Stimulated activated naive CD8-positive, alpha-beta T cell treated with anti-CD3 and anti-CD28 coated beads, Interleukin-15, amount 100 ng/mL, for 72 hours (primary cell): ENCODE data around the gene ZNF362.

Experiments
- ATAC-seq: fragments of 150-1000 bp; cut with Tn5 transposase; 2 replicates; pipeline ENCODE4 v1.10.0; 2021; ENCODE audit warnings: mild to moderate bottlenecking, moderate library complexity
- DNase-seq, 2 donors: peaks; one replicate each; pipeline ENCODE4 v3.0.0; 2021 to 2022
- H3K27ac Mint-ChIP-seq, 2 donors: one replicate each; pipeline ENCODE4 v1.8.0; 2022; ENCODE audit warnings: mild to moderate bottlenecking in 2 of 2, mixed read lengths in 2 of 2, moderate library complexity in 2 of 2
- H3K27me3 Mint-ChIP-seq: one replicate; pipeline ENCODE4 v1.8.0; 2022; ENCODE audit warnings: mixed read lengths
- H3K4me1 Mint-ChIP-seq: one replicate; pipeline ENCODE4 v1.8.0; 2022; ENCODE audit warnings: mild to moderate bottlenecking, mixed read lengths
- H3K4me3 Mint-ChIP-seq, 2 donors: one replicate each; pipeline ENCODE4 v1.8.0; 2022; ENCODE audit warnings: mild to moderate bottlenecking in 2 of 2, mixed read lengths in 2 of 2, moderate library complexity in 1 of 2
- H3K9me3 Mint-ChIP-seq, 2 donors: one replicate each; pipeline ENCODE4 v1.8.0; 2022; ENCODE audit warnings: mixed read lengths in 2 of 2

ZNF362 gene

GRCh38 chr1:33257207-33257771 is 997 bp downstream of the ZNF362 start:
- Mint-ChIP-seq H3K4me1 (peaks cover 46% of the 10 kb centered on the region), H3K27ac (peak overlapping the region; percentile 98 to 99)

GRCh38 chr1:33257772-33258712 is 1.8 kb downstream of the ZNF362 start:
- DNase-seq = no peak
- Mint-ChIP-seq H3K27me3 (no peaks in the 10 kb centered on the region), H3K27ac (peak overlapping the region; percentile 77 to 99), H3K4me3 (peak overlapping the region; percentile 96 to 98), H3K4me1 (peaks cover 46% of the 10 kb centered on the region), H3K9me3 (no peaks in the 10 kb centered on the region)
- no peak for ATAC-seq

More at GRCh38 chr1:33257207-33257771, 997 bp downstream of the ZNF362 start:
- Mint-ChIP-seq H3K27me3 (no peaks in the 10 kb centered on the region), H3K9me3 (no peaks in the 10 kb centered on the region), H3K4me3 (peak overlapping the region; percentile 96 to 98)
- DNase-seq (no peak), ATAC-seq (no peak)

- ATAC-seq = no peak
- Mint-ChIP-seq H3K4me1 (peaks cover 46% of the 10 kb centered on the region), H3K27me3 (no peaks in the 10 kb centered on the region), H3K9me3 (no peaks in the 10 kb centered on the region), H3K4me3 (peak overlapping the region in 1 of 2 donors; percentile 28), H3K27ac (no peak overlapping the region)
- DNase-seq = no peak
Measured at GRCh38 chr1:33258788-33259274, 2.5 kb downstream of the ZNF362 start.

- ATAC-seq = no peak
- H3K4me3 Mint-ChIP-seq = no peak overlapping the region
- H3K27me3 Mint-ChIP-seq = no peaks in the 10 kb centered on the region
- DNase-seq = no peak
- no peaks in the 10 kb centered on the region for H3K9me3 Mint-ChIP-seq
- peaks cover 46% of the 10 kb centered on the region for H3K4me1 Mint-ChIP-seq
- no peak overlapping the region for H3K27ac Mint-ChIP-seq
Measured at GRCh38 chr1:33259879-33260278, 3.6 kb downstream of the ZNF362 start.

- no peak overlapping the region for H3K4me3 Mint-ChIP-seq
- no peak overlapping the region for H3K27ac Mint-ChIP-seq
- no peaks in the 10 kb centered on the region for H3K9me3 Mint-ChIP-seq
- DNase-seq (no peak), ATAC-seq (no peak)
- H3K4me1 Mint-ChIP-seq = peaks cover 46% of the 10 kb centered on the region
- H3K27me3 Mint-ChIP-seq = no peaks in the 10 kb centered on the region
Measured at GRCh38 chr1:33260439-33260838, 4.1 kb downstream of the ZNF362 start.

GRCh38 chr1:33261344-33261743 is 5.1 kb downstream of the ZNF362 start:
- no peak for ATAC-seq
- Mint-ChIP-seq H3K9me3 (no peaks in the 10 kb centered on the region), H3K4me1 (peaks cover 46% of the 10 kb centered on the region), H3K27me3 (no peaks in the 10 kb centered on the region), H3K27ac (no peak overlapping the region), H3K4me3 (no peak overlapping the region)
- no peak for DNase-seq

- no peak overlapping the region for H3K4me3 Mint-ChIP-seq
- no peaks in the 10 kb centered on the region for H3K9me3 Mint-ChIP-seq
- DNase-seq (no peak), ATAC-seq (no peak)
- peaks cover 27% of the 10 kb centered on the region for H3K4me1 Mint-ChIP-seq
- no peaks in the 10 kb centered on the region for H3K27me3 Mint-ChIP-seq
- no peak overlapping the region for H3K27ac Mint-ChIP-seq
Measured at GRCh38 chr1:33263890-33264504, 7.7 kb downstream of the ZNF362 start.

GRCh38 chr1:33265780-33266605 is 9.7 kb downstream of the ZNF362 start:
- H3K4me3 Mint-ChIP-seq = no peak overlapping the region
- H3K9me3 Mint-ChIP-seq = no peaks in the 10 kb centered on the region

GRCh38 chr1:33266766-33267165 is 10.5 kb downstream of the ZNF362 start:
- Mint-ChIP-seq H3K9me3 (no peaks in the 10 kb centered on the region), H3K4me1 (peaks cover 5% of the 10 kb centered on the region), H3K4me3 (no peak overlapping the region), H3K27ac (no peak overlapping the region), H3K27me3 (no peaks in the 10 kb centered on the region)
- ATAC-seq (no peak), DNase-seq (no peak)

More at GRCh38 chr1:33265780-33266605, 9.7 kb downstream of the ZNF362 start:
- Mint-ChIP-seq H3K4me1 (peaks cover 9% of the 10 kb centered on the region), H3K27me3 (no peaks in the 10 kb centered on the region), H3K27ac (no peak overlapping the region)
- DNase-seq (no peak), ATAC-seq (no peak)

- no peaks in the 10 kb centered on the region for H3K27me3 Mint-ChIP-seq
- H3K27ac Mint-ChIP-seq = no peak overlapping the region
- ATAC-seq = no peak
- H3K9me3 Mint-ChIP-seq = no peaks in the 10 kb centered on the region
- H3K4me3 Mint-ChIP-seq = no peak overlapping the region
- no peak for DNase-seq
- H3K4me1 Mint-ChIP-seq = peaks cover 11% of the 10 kb centered on the region
Measured at GRCh38 chr1:33267468-33268205, 11.3 kb downstream of the ZNF362 start.

- no peak for ATAC-seq
- peak overlapping the region in 1 of 2 donors; percentile 3 for H3K27ac Mint-ChIP-seq
- H3K4me1 Mint-ChIP-seq = peaks cover 20% of the 10 kb centered on the region
- H3K4me3 Mint-ChIP-seq = no peak overlapping the region
- no peaks in the 10 kb centered on the region for H3K27me3 Mint-ChIP-seq
- no peak for DNase-seq
- no peaks in the 10 kb centered on the region for H3K9me3 Mint-ChIP-seq
Measured at GRCh38 chr1:33268457-33268856, 12.2 kb downstream of the ZNF362 start.

GRCh38 chr1:33268927-33269610 is 12.8 kb downstream of the ZNF362 start:
- Mint-ChIP-seq H3K9me3 (no peaks in the 10 kb centered on the region), H3K4me3 (no peak overlapping the region)
- no peak for DNase-seq

GRCh38 chr1:33269621-33270020 is 13.3 kb downstream of the ZNF362 start:
- no peak for ATAC-seq
- no peaks in the 10 kb centered on the region for H3K27me3 Mint-ChIP-seq
- no peak overlapping the region for H3K4me3 Mint-ChIP-seq
- DNase-seq = no peak
- no peaks in the 10 kb centered on the region for H3K9me3 Mint-ChIP-seq
- H3K4me1 Mint-ChIP-seq = peaks cover 23% of the 10 kb centered on the region
- no peak overlapping the region for H3K27ac Mint-ChIP-seq

More at GRCh38 chr1:33268927-33269610, 12.8 kb downstream of the ZNF362 start:
- ATAC-seq = no peak
- Mint-ChIP-seq H3K4me1 (peaks cover 23% of the 10 kb centered on the region), H3K27me3 (no peaks in the 10 kb centered on the region), H3K27ac (no peak overlapping the region)

GRCh38 chr1:33270379-33270778 is 14.1 kb downstream of the ZNF362 start:
- ATAC-seq = no peak
- Mint-ChIP-seq H3K9me3 (no peaks in the 10 kb centered on the region), H3K27ac (no peak overlapping the region), H3K27me3 (no peaks in the 10 kb centered on the region), H3K4me3 (no peak overlapping the region), H3K4me1 (peaks cover 23% of the 10 kb centered on the region)
- DNase-seq = no peak
